Dermis blood vessel endothelial cell (primary cell): ENCODE data around the gene MYO5A. TPM values are rescaled to one million over a fixed set of nuclear protein-coding genes. Genes with fewer than 3 reads are reported as not detected.

Experiments used
- DNase-seq: peaks from one replicate; pipeline ENCODE4 v3.0.0; 2010
- total RNA-seq: library from RNA; depleted of rRNA; stranded (reverse); fragments of >200 nt; gene quantifications from 2 replicates; pipeline ENCODE4 v1.2.3, GENCODE V29; 2014

Gene MYO5A
- total RNA-seq, 1 donor from 2014 or later, result 59.9 TPM

DNA sequence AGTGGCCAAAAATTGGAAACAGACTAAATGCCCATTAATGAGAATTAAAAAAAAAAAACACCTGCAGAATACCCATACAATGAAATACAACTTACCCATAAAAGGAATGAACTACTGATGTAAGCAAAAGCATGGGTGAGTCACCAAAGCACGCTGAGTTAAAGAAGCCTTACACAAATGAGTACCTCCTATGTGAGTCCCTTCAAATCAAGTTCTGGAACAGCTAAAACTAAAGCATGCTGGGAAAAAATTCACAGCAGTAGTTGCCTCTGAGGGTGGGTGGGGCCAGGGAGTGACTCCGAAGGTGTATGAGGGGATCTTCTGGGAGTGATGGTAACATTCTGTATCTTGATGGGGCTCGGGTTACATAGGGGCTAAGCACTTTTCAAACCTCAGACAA, 244.5 kb downstream of the MYO5A start:
- DNase-seq, result peak; percentile 45

- no peak for DNase-seq
These were observed 245.4 kb downstream of the MYO5A start for GRCh38 chr15:52283281-52283680.

- DNase-seq, result no peak
These were observed 246.3 kb downstream of the MYO5A start for GRCh38 chr15:52282418-52282817.

GRCh38 chr15:52281085-52282035, 247.3 kb downstream of the MYO5A start:
- DNase-seq, result no peak

DNA sequence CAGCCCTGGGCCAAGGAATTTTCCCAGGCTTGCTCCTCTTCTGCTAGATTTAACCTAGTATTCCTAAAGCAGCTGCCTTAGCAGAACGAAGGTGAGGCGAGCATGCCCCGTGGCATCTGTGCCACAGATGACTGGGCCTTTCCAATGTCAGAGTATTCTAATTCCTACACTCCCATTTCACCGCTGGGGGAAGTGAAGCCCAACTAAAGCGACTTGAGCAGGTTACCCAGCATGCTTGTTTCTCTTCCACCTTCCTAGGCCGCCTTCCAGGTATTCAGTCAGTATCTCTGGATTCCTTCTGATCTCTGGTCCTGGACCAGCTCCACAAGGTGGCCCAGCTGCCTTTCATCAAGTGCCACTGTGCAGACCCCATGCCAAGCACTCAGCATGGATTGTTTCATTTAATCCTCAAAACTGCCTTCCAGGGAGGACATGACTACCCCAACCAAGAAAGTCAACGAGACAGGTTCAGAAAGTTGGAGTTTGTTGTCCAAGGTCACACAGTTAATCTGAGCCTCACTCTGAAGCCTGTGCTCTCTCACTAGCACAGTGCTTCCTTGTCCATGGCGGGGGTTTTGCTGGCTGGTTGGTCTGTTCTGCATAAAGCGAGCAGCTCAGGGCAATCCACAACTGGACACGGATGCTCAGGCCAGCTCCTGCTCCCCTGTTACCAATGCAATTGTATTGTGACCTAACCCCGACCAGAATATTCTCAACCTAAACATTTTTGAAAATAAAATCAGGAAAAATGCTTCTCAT, 248.2 kb downstream of the MYO5A start:
- no peak for DNase-seq

DNA sequence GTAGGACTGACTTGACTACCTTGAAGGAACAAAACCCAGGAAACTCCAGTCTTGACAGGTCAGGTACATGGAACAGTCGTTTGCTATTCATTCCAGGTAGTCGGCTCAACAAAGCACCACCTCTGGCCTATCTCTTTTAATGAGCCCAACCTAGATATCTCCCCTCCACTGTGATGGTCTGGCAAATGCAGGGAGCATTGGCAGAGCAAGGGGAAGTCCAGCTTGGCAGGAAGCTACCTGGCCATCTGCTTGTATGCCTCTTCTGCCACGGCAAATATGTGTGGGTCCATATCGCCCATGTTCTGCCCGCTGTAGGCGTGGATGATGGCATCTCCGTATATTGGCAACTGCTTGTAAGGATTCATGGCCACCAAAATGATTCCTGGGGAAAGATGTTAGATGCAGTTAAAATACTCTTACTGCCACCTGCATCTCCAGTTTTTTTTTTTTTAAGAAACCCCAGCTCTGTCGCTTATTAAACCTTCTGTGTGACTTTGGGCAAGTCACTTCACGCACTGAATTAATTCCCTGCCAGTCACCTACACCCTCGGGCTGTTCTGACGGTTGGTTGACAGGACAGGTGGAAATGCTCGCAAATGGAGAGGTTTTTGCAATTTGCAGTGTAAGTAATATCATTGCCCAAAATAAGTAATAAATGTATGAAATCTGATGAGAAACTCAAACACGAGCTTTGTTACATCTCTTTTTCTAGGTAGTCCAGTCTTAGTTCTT, 249.9 kb downstream of the MYO5A start:
- no peak for DNase-seq

GRCh38 chr15:52278135-52278534, 250.5 kb downstream of the MYO5A start:
- DNase-seq, result no peak

- DNase-seq, result no peak
These were observed 251.1 kb downstream of the MYO5A start for GRCh38 chr15:52277575-52277974.

DNA sequence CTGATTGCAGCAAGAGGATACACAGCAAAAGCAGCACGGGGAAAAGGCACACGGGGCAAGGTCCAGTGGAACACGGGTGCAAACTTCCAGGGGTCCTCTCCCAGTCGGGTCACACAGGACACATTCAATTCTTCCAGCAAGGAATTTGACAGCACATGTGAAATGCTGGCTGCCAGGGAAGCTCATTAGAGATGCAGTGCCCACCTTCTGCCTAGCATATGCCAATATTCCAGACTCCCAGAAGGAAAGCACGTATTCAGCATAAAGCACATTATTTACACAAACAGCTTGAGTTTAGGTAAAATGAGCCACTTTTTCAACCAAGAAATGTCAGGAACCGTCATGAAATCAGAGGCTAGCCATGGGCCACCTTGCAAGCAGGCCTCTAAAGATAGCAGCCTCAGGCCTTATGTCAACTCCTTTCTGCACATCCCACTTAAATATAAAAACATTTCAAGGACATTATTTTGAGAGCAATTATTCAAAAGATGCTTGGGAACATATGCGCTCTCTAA, 252.4 kb downstream of the MYO5A start:
- DNase-seq, result no peak

- no peak for DNase-seq
These were observed 265.0 kb downstream of the MYO5A start for GRCh38 chr15:52263563-52264282.

DNA sequence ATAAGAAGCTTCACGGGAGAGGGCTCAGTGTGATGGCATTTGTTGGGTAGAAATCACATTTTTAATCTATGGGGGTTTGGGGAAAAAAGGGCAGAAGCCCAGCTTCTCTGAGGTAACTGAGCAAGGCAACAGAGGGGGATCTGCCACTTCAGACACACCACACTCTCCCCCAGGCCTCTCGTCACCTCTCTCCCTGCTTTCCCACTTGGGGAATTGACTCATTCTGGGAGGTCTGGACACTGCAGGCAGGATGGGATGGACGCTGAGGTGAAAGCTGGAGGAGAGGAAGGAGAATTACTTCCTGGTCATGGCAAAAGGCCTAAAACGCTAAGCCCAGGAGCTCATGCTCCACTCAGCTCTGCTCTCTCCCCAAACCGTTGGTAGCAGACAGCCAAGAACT, 266.3 kb downstream of the MYO5A start:
- peak; percentile 66 for DNase-seq

DNA sequence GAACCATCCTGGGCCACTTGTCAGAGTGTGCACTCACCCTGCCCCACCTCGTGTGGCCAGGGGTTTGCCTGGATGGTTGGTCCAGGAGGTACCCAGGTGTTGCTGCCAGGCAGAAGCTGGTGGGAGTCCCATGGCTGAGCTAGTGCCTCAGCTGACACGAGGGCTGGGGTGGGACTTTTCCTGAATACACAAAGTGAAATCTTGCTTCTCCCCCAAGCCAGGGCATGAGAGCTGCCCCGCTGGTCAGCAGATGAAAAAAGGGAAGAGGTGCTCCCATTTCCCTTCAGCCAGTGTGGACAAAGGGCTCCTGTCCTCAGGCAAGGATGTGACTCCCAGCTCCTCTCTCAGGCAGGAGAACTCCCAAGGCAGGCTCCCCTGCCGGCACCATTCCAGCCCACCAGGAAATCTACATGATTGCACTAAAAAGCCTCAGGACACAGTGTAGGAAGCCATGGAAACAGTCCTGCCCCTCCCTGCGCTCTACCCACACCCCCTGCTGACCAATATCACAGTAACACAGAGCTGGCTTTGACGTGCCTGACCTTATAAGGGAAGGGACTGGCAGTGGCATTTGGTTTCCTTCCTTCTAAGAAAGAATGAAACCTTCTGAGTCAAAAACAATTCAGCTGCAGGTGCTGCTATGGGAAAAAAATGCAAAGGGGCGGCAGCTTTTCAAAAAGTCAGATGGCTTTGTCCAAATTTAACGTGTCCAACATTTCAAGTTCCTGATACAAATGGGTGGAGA, 267.0 kb downstream of the MYO5A start:
- DNase-seq, result peak; percentile 99

- no peak for DNase-seq
These were observed 267.7 kb downstream of the MYO5A start for GRCh38 chr15:52261026-52261425.

DNA sequence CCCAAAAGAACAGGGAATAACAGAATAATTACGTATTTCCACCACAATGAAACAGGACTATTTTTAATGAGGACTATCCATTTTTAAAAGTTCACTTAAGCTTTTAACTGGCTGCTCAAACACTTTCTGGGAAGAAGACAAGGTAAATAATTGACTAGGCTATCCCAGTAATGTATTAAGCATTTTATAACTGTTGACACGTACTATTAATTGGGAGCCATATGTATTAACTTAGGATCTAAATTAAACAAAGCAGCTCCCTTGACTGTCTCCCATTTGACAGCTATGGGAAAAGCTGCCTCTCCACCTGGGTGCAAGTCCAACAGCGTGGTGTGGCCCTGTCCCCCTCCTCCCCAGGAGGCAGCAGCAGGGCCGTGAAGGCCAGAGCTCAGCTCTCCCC, 269.2 kb downstream of the MYO5A start:
- DNase-seq, result no peak

DNA sequence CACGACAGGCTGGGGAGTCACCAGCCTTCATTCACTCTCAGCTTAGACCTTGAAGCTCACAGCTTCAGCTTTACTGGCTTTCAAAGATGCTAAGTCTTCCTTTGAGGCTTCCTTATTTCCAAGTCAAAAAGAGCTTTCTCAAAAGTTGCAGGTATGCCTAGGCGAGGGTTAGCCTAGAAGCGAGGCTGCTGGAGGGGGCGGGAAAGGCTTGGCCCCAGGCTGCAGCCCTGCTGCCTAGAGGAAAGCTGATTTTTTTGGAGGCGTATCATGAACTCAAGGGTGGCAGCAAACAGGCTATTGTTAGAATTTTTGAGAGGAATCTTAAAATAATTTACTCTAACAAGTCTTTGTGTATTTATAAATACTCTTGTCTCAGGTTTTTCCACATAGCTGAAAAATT, 270.2 kb downstream of the MYO5A start:
- DNase-seq, result no peak

GRCh38 chr15:52257734-52258062, 271.0 kb downstream of the MYO5A start:
- DNase-seq, result peak; percentile 4

Other genes starting within 250 kb of the MYO5A start
- gene MYO5C, start 233.1 kb downstream of the MYO5A start, total RNA-seq, result 26.7 and 44.2 TPM in 2 replicates
- gene ARPP19, start 40.1 kb upstream of the MYO5A start, total RNA-seq, result 147 and 176 TPM in 2 replicates
- 66.3 and 66.5 TPM in 2 replicates for gene ATOSA, start 150.5 kb upstream of the MYO5A start, total RNA-seq